Fibroblast of mammary gland (primary cell): ENCODE data around the gene LCLAT1.

ENCODE experiments used
- DNase-seq: peaks from one replicate; pipeline ENCODE4 v3.0.0-alpha.2; 2010; ENCODE audit warnings: low read depth
- H3K4me3 ChIP-seq: 2 replicates; pipeline ENCODE4 v1.5.1; 2011; ENCODE audit warnings: low read depth, mild to moderate bottlenecking, low read length, moderate library complexity; ENCODE audit not compliant: control insufficient read depth
- CTCF ChIP-seq: conservative IDR thresholded peaks from 2 replicates; pipeline ENCODE4 v1.5.1; 2011; ENCODE audit warnings: low read depth, low read length, inconsistent platforms; ENCODE audit not compliant: control insufficient read depth, insufficient read depth

The LCLAT1 gene

GRCh38 chr2:30484145-30484544, 37.1 kb downstream of the LCLAT1 start:
- no peak for TF ChIP-seq CTCF
- no peak overlapping the region for H3K4me3 ChIP-seq
- no peak for DNase-seq

GRCh38 chr2:30484995-30485394, 37.9 kb downstream of the LCLAT1 start:
- DNase-seq, result no peak
- H3K4me3 ChIP-seq, result no peak overlapping the region
- TF ChIP-seq CTCF, result no peak

- no peak for TF ChIP-seq CTCF
- H3K4me3 ChIP-seq, result no peak overlapping the region
- DNase-seq, result no peak
Observed at GRCh38 chr2:30486655-30487054, 39.6 kb downstream of the LCLAT1 start.

GRCh38 chr2:30487603-30488002, 40.6 kb downstream of the LCLAT1 start:
- no peak for TF ChIP-seq CTCF
- H3K4me3 ChIP-seq, result no peak overlapping the region
- DNase-seq, result no peak

- TF ChIP-seq CTCF, result no peak
- H3K4me3 ChIP-seq, result no peak overlapping the region
- DNase-seq, result no peak
Observed at GRCh38 chr2:30488012-30488659, 41.1 kb downstream of the LCLAT1 start.

GRCh38 chr2:30491225-30491624, 44.2 kb downstream of the LCLAT1 start:
- no peak overlapping the region for H3K4me3 ChIP-seq
- no peak for TF ChIP-seq CTCF
- no peak for DNase-seq

GRCh38 chr2:30492185-30492584, 45.1 kb downstream of the LCLAT1 start:
- TF ChIP-seq CTCF, result no peak
- DNase-seq, result no peak
- no peak overlapping the region for H3K4me3 ChIP-seq
